ENCODE results near the gene MYL5.

MYL5 gene

GRCh38 chr4:625631-626161 is 48.6 kb upstream of the MYL5 start:
- Histone ChIP-seq H3K4me1 (ENCODE audit: control insufficient read depth, insufficient read depth, low read length) (no peaks in the 10 kb centered on the region), H3K27ac (ENCODE audit: extremely low read depth, low read depth, low read length) (no peak overlapping the region), H3K36me3 (ENCODE audit: control insufficient read depth in 2 of 2, insufficient read depth in 1 of 2, low read length in 2 of 2) (no peaks in the 10 kb centered on the region), H3K4me3 (ENCODE audit: low read depth, low read length) (no peak overlapping the region), H3K9me3 (ENCODE audit: control insufficient read depth, insufficient read depth, low read depth, low read length) (no peaks in the 10 kb centered on the region)
- ChIA-PET POLR2A (no interaction called here), CTCF (interaction anchor here (0.6 kb wide), 1 partner anchor 18 kb away, joined by 7 read pairs; no protein-coding TSS in a partner anchor)
- TF ChIP-seq TRIM28 (IDR thresholded peaks at IDR 0.05; ENCODE audit: borderline replicate concordance, low read length) (no peak), ZNF302 (tag by site-specific recombination; IDR thresholded peaks at IDR 0.05; ENCODE audit: low read depth) (no peak), TSHZ1 (tag by site-specific recombination; IDR thresholded peaks at IDR 0.05; ENCODE audit: borderline replicate concordance) (no peak), BCL6B (tag by site-specific recombination; IDR thresholded peaks at IDR 0.05) (no peak), ZXDB (tag by site-specific recombination; IDR thresholded peaks at IDR 0.05) (no peak), ZNF791 (tag by site-specific recombination; IDR thresholded peaks at IDR 0.05) (no peak), ZSCAN30 (tag by site-specific recombination; IDR thresholded peaks at IDR 0.05) (no peak), ZNF664 (tag by site-specific recombination; IDR thresholded peaks at IDR 0.05) (no peak), ZNF140 (tag by site-specific recombination; IDR thresholded peaks at IDR 0.05) (no peak), ZNF221 (tag by site-specific recombination; IDR thresholded peaks at IDR 0.05; ENCODE audit: borderline replicate concordance) (no peak), ZBTB10 (tag by site-specific recombination; IDR thresholded peaks at IDR 0.05) (no peak), ZNF629 (tag by site-specific recombination; IDR thresholded peaks at IDR 0.05) (no peak), ZNF747 (tag by site-specific recombination; IDR thresholded peaks at IDR 0.05) (no peak)

- POLR2A ChIA-PET, result no interaction called here
- no peak overlapping the region for H3K27ac ChIP-seq (ENCODE audit: extremely low read depth, low read depth, low read length)
- H3K9me3 ChIP-seq (ENCODE audit: control insufficient read depth, insufficient read depth, low read depth, low read length), result no peaks in the 10 kb centered on the region
- H3K4me3 ChIP-seq (ENCODE audit: low read depth, low read length), result no peak overlapping the region
- CTCF ChIA-PET, result no interaction called here
- no peaks in the 10 kb centered on the region for H3K36me3 ChIP-seq (ENCODE audit: control insufficient read depth in 2 of 2, insufficient read depth in 1 of 2, low read length in 2 of 2)
- no peaks in the 10 kb centered on the region for H3K4me1 ChIP-seq (ENCODE audit: control insufficient read depth, insufficient read depth, low read length)
- TF ChIP-seq, protein P1, sequence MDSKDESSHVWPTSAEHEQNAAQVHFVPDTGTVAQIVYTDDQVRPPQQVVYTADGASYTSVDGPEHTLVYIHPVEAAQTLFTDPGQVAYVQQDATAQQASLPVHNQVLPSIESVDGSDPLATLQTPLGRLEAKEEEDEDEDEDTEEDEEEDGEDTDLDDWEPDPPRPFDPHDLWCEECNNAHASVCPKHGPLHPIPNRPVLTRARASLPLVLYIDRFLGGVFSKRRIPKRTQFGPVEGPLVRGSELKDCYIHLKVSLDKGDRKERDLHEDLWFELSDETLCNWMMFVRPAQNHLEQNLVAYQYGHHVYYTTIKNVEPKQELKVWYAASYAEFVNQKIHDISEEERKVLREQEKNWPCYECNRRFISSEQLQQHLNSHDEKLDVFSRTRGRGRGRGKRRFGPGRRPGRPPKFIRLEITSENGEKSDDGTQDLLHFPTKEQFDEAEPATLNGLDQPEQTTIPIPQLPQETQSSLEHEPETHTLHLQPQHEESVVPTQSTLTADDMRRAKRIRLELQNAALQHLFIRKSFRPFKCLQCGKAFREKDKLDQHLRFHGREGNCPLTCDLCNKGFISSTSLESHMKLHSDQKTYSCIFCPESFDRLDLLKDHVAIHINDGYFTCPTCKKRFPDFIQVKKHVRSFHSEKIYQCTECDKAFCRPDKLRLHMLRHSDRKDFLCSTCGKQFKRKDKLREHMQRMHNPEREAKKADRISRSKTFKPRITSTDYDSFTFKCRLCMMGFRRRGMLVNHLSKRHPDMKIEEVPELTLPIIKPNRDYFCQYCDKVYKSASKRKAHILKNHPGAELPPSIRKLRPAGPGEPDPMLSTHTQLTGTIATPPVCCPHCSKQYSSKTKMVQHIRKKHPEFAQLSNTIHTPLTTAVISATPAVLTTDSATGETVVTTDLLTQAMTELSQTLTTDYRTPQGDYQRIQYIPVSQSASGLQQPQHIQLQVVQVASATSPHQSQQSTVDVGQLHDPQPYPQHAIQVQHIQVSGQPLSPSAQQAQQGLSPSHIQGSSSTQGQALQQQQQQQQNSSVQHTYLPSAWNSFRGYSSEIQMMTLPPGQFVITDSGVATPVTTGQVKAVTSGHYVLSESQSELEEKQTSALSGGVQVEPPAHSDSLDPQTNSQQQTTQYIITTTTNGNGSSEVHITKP (tag by site-specific recombination; IDR thresholded peaks at IDR 0.05), result no peak
- TF ChIP-seq ZNF768 (tag by site-specific recombination; IDR thresholded peaks at IDR 0.05), result no peak
- no peak for TF ChIP-seq GLI2 (tag by site-specific recombination; IDR thresholded peaks at IDR 0.05; ENCODE audit: borderline replicate concordance, low read depth)
- no peak for TF ChIP-seq ZNF112 (tag by site-specific recombination; IDR thresholded peaks at IDR 0.05)
- no peak for TF ChIP-seq ZNF473 (tag by site-specific recombination; IDR thresholded peaks at IDR 0.05)
- TF ChIP-seq ZNF585B (tag by site-specific recombination; IDR thresholded peaks at IDR 0.05), result no peak
- TF ChIP-seq ZSCAN23 (tag by site-specific recombination; IDR thresholded peaks at IDR 0.05), result no peak
- no peak for TF ChIP-seq ZNF449 (tag by site-specific recombination; IDR thresholded peaks at IDR 0.05)
Observed at GRCh38 chr4:626201-627091, 47.9 kb upstream of the MYL5 start.

All from HEK293 (cell line).